HepG2 (cell line): ENCODE data around the gene NOXO1. TPM values are rescaled to one million over a fixed set of nuclear protein-coding genes. Genes with fewer than 3 reads are reported as not detected.

Experiments
- HNRNPL ChIP-seq: fragments of 200-400 bp; formaldehyde crosslinking; IDR thresholded peaks from 2 replicates; pipeline ENCODE4 v1.6.1; 2017; ENCODE audit warnings: mild to moderate bottlenecking, low read depth, low read length
- IRF1 ChIP-seq: sonication (generic); formaldehyde crosslinking; IDR thresholded peaks from 2 replicates; pipeline ENCODE4 v1.4.0; 2020; ENCODE audit warnings: low read depth, mild to moderate bottlenecking, missing genetic modification reagents
- MAFF ChIP-seq: IDR thresholded peaks from 2 replicates; pipeline ENCODE4 v1.6.1; 2011; ENCODE audit warnings: low read depth, low read length, improper control_type of control experiment
- MYC ChIP-seq: sonication (generic); formaldehyde crosslinking; IDR thresholded peaks from 2 replicates; pipeline ENCODE4 v1.9.0; 2021; ENCODE audit warnings: missing genetic modification reagents, borderline replicate concordance
- NFKB2 ChIP-seq: sonication (generic); formaldehyde crosslinking; IDR thresholded peaks from 2 replicates; pipeline ENCODE4 v1.4.0; 2020; ENCODE audit warnings: missing genetic modification reagents, borderline replicate concordance
- NR2F2 ChIP-seq: IDR thresholded peaks from 2 replicates; pipeline ENCODE4 v1.6.1; 2012; ENCODE audit warnings: low read depth, inconsistent platforms, borderline replicate concordance
- RNF2 ChIP-seq: fragments of 450-650 bp; conservative IDR thresholded peaks from 2 replicates; pipeline ENCODE4 v1.6.1; 2016; ENCODE audit warnings: low read depth
- SKI ChIP-seq: fragments of 450-650 bp; IDR thresholded peaks from one replicate; pipeline ENCODE4 v1.6.1; 2018; ENCODE audit warnings: mild to moderate bottlenecking; ENCODE audit not compliant: partially characterized antibody
- SNAI1 ChIP-seq: sonication (generic); formaldehyde crosslinking; IDR thresholded peaks from 2 replicates; pipeline ENCODE4 v1.5.0; 2020; ENCODE audit warnings: mild to moderate bottlenecking, missing genetic modification reagents, borderline replicate concordance
- ZC3H13 ChIP-seq: sonication (generic); formaldehyde crosslinking; IDR thresholded peaks from 2 replicates; pipeline ENCODE4 v1.8.1; 2023; ENCODE audit warnings: mild to moderate bottlenecking, missing genetic modification reagents, moderate library complexity
- ZMAT3 ChIP-seq: sonication (generic); formaldehyde crosslinking; conservative IDR thresholded peaks from 2 replicates; pipeline ENCODE4 v1.7.0; 2021; ENCODE audit warnings: missing genetic modification reagents
- ZNF18 ChIP-seq: sonication (generic); formaldehyde crosslinking; IDR thresholded peaks from 2 replicates; pipeline ENCODE4 v1.8.0; 2022; ENCODE audit warnings: mild to moderate bottlenecking, missing genetic modification reagents; ENCODE audit not compliant: insufficient replicate concordance
- ZNF180 ChIP-seq: sonication (generic); formaldehyde crosslinking; IDR thresholded peaks from 2 replicates; pipeline ENCODE4 v1.4.0; 2020; ENCODE audit warnings: low read depth, missing genetic modification reagents, borderline replicate concordance
- ZNF407 ChIP-seq: sonication (generic); formaldehyde crosslinking; IDR thresholded peaks from one replicate; pipeline ENCODE4 v1.5.1; 2020; ENCODE audit warnings: mild to moderate bottlenecking, missing genetic modification reagents; ENCODE audit errors: not compliant biosample characterization
- ZNF432 ChIP-seq: sonication (generic); formaldehyde crosslinking; IDR thresholded peaks from 2 replicates; pipeline ENCODE4 v1.5.0; 2020; ENCODE audit warnings: missing genetic modification reagents, mild to moderate bottlenecking, borderline replicate concordance
- ZNF558 ChIP-seq: sonication (generic); formaldehyde crosslinking; IDR thresholded peaks from 2 replicates; pipeline ENCODE4 v1.9.0; 2022; ENCODE audit warnings: mild to moderate bottlenecking, missing genetic modification reagents, borderline replicate concordance
- ZNF563 ChIP-seq: sonication (generic); formaldehyde crosslinking; IDR thresholded peaks from 2 replicates; pipeline ENCODE4 v1.8.0; 2022; ENCODE audit warnings: mild to moderate bottlenecking, moderate library complexity, missing genetic modification reagents
- ZNF564 ChIP-seq: sonication (generic); formaldehyde crosslinking; IDR thresholded peaks from 2 replicates; pipeline ENCODE4 v1.8.1; 2023; ENCODE audit warnings: mild to moderate bottlenecking, missing genetic modification reagents
- ZSCAN29 ChIP-seq: sonication (generic); formaldehyde crosslinking; conservative IDR thresholded peaks from 2 replicates; pipeline ENCODE4 v1.4.0; 2020; ENCODE audit warnings: mild to moderate bottlenecking, missing genetic modification reagents
- polyA plus RNA-seq, 8 experiments: library from polyadenylated mRNA; depleted of rRNA in 3 of 8; stranded (reverse) in 7 of 8; unstranded in 1 of 8; fragments of >200 nt; fragmentation: Illumina TruSeq in 4 of 8; extraction: Trizol in 4 of 8; gene quantifications; 2 replicates each; pipeline versions ENCODE4 v1.2.1 to v1.2.3, GENCODE V29; 2011 to 2016; ENCODE audit warnings: low read depth in 4 of 8, missing spikeins in 1 of 8, mixed read lengths in 1 of 8; ENCODE audit not compliant: insufficient read depth in 1 of 8
- total RNA-seq, 5 experiments: library from RNA; depleted of rRNA; stranded (reverse); fragments of >200 nt; fragmentation: Illumina TruSeq; extraction: Trizol; gene quantifications; 2 replicates each; pipeline ENCODE4 v1.2.3, GENCODE V29; 2016; ENCODE audit warnings: low read depth in 1 of 5

NOXO1 gene
- total and polyA plus RNA-seq, 2 of the 13 experiments (the other 11 are each of a cell fraction or from before 2014, with no cell fraction given) = 0.69 to 1.4 TPM

GRCh38 chr16:1971796-1972489 is 9.3 kb downstream of the NOXO1 start, which contains the start of gene TBL3 (continued):
- TF ChIP-seq ZNF407 (CRISPR knock-in tag) = peak; percentile 39
- TF ChIP-seq ZNF558 (CRISPR knock-in tag) = peak; percentile 96
- no peak for TF ChIP-seq ZNF432 (CRISPR knock-in tag)
- peak; percentile 67; the same call in 1 of the 2 replicates for TF ChIP-seq HNRNPL
- peak; percentile 40; the same call in 1 of the 2 replicates for TF ChIP-seq RNF2
- TF ChIP-seq NR2F2 = peak; percentile 20; the same call in 1 of the 2 replicates
- TF ChIP-seq SKI = peak; percentile 47
- TF ChIP-seq ZNF564 (CRISPR knock-in tag) = no peak
- TF ChIP-seq MAFF = no peak
- TF ChIP-seq NFKB2 = peak; percentile 82; the same call in 1 of the 2 replicates
- TF ChIP-seq ZNF18 (CRISPR knock-in tag) = no peak
- TF ChIP-seq MYC = peak; percentile 93
- no peak for TF ChIP-seq SNAI1 (CRISPR knock-in tag)
- TF ChIP-seq ZNF563 (CRISPR knock-in tag) = peak; percentile 57; the same call in 1 of the 2 replicates
- no peak for TF ChIP-seq IRF1 (CRISPR knock-in tag)
- TF ChIP-seq ZSCAN29 (CRISPR knock-in tag) = peak; percentile 83; the same call in 1 of the 2 replicates
- TF ChIP-seq ZMAT3 = peak; percentile 93
- TF ChIP-seq ZC3H13 (CRISPR knock-in tag) = peak; percentile 89
- TF ChIP-seq ZNF180 (CRISPR knock-in tag) = 0 out of 2 replicates have a peak, but pooled peaks have one; percentile 30
